ENCODE results near the gene STK36. TPM values are rescaled to one million over a fixed set of nuclear protein-coding genes. Genes with fewer than 3 reads are reported as not detected.

Gene STK36
- total and polyA plus RNA-seq, 4 donors: 18.0 to 70.6 (median 31.3) TPM

DNA sequence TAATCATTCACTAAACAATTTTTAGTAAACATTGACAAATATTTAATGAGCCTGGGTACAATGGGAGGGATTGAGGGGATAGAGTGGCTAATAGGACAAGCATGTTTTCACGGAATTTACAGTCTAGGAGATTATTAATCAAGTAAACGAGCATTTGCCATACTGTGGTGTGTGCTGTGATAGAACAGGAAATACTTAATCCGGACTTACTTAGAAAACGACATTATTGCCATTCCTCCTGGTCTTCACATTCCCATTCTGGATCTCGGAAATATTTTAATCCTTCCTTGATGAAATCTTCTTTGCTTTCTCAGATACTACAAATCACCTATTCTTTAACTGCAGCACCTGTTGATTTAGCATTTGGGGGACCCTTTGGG lies 39.7 kb downstream of the STK36 start:
- Histone ChIP-seq H3K36me3 (ENCODE audit: control insufficient read depth in 4 of 4, insufficient read depth in 4 of 4, low read length in 4 of 4) (peaks cover 0 to 3% (median 0%) of the 10 kb centered on the region in 4 donors), H3K9me3 (ENCODE audit: control insufficient read depth in 4 of 4, insufficient read depth in 3 of 4, low read length in 3 of 4) (no peaks in the 10 kb centered on the region), H3K9ac (ENCODE audit: insufficient read depth in 1 of 2, low read length in 2 of 2) (peak overlapping the region; percentile 39 to 64), H3K27me3 (ENCODE audit: control insufficient read depth in 3 of 3, insufficient read depth in 3 of 3, low read length in 2 of 3) (no peaks in the 10 kb centered on the region), H3K4me1 (ENCODE audit: control insufficient read depth in 5 of 5, insufficient read depth in 5 of 5, low read length in 5 of 5) (peaks cover 0 to 17% (median 7%) of the 10 kb centered on the region in 5 donors), H3K4me3 (no peak overlapping the region), H3K27ac (ENCODE audit: low read depth in 1 of 2, low read length in 1 of 2) (no peak overlapping the region)
- ATAC-seq (ENCODE audit: insufficient read depth, low FRiP score): no peak
- TF ChIP-seq, protein P1, sequence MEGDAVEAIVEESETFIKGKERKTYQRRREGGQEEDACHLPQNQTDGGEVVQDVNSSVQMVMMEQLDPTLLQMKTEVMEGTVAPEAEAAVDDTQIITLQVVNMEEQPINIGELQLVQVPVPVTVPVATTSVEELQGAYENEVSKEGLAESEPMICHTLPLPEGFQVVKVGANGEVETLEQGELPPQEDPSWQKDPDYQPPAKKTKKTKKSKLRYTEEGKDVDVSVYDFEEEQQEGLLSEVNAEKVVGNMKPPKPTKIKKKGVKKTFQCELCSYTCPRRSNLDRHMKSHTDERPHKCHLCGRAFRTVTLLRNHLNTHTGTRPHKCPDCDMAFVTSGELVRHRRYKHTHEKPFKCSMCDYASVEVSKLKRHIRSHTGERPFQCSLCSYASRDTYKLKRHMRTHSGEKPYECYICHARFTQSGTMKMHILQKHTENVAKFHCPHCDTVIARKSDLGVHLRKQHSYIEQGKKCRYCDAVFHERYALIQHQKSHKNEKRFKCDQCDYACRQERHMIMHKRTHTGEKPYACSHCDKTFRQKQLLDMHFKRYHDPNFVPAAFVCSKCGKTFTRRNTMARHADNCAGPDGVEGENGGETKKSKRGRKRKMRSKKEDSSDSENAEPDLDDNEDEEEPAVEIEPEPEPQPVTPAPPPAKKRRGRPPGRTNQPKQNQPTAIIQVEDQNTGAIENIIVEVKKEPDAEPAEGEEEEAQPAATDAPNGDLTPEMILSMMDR (IDR thresholded peaks at IDR 0.05; ENCODE audit: control extremely low read depth, extremely low read depth): no peak
- WGBS, 2 donors: 10 to 20% methylated on average over 5 of the region's 5 CpGs
- peak in 1 of 3 donors; percentile 14 for DNase-seq

- Histone ChIP-seq H3K9ac (ENCODE audit: insufficient read depth in 1 of 2, low read length in 2 of 2) (no peak overlapping the region), H3K9me3 (ENCODE audit: control insufficient read depth in 4 of 4, insufficient read depth in 3 of 4, low read length in 3 of 4) (no peaks in the 10 kb centered on the region), H3K4me3 (no peak overlapping the region), H3K4me1 (ENCODE audit: control insufficient read depth in 5 of 5, insufficient read depth in 5 of 5, low read length in 5 of 5) (peaks cover 0 to 17% (median 7%) of the 10 kb centered on the region in 5 donors), H3K27ac (ENCODE audit: low read depth in 1 of 2, low read length in 1 of 2) (no peak overlapping the region), H3K36me3 (ENCODE audit: control insufficient read depth in 4 of 4, insufficient read depth in 4 of 4, low read length in 4 of 4) (peaks cover 0 to 5% (median 0%) of the 10 kb centered on the region in 4 donors), H3K27me3 (ENCODE audit: control insufficient read depth in 3 of 3, insufficient read depth in 3 of 3, low read length in 2 of 3) (no peaks in the 10 kb centered on the region)
- ATAC-seq (ENCODE audit: insufficient read depth, low FRiP score) (no peak), DNase-seq (no peak)
- 79 to 95% methylated on average over 2 of the region's 2 CpGs for WGBS, 2 donors
- TF ChIP-seq, protein P1 (IDR thresholded peaks at IDR 0.05; ENCODE audit: control extremely low read depth, extremely low read depth): no peak
Observed at GRCh38 chr2:218713922-218714321, 42.0 kb downstream of the STK36 start.

DNA sequence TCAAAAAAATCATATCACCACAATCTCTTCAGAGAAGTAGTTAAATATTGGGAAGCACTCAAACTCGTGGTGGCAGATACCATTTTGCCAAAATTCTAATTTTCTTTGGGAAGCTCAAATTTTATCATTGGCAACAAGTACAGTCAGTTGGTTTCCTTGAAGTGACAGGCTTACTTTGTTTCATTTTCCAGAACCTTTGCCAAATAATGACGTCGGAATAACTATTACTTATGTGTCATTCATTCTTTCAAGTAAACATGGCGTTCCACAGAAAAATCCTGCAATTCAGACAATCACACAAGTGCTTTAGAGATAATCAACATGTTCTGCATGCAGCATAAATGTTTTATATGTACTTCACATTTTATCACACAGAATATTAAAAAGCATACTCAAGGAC lies 44.2 kb downstream of the STK36 start:
- no peaks in the 10 kb centered on the region for H3K27me3 ChIP-seq (ENCODE audit: control insufficient read depth in 3 of 3, insufficient read depth in 3 of 3, low read length in 2 of 3)
- H3K4me3 ChIP-seq: no peak overlapping the region
- H3K27ac ChIP-seq (ENCODE audit: low read depth in 1 of 2, low read length in 1 of 2): peak overlapping the region in 1 of 2 donors; percentile 14
- no peak overlapping the region for H3K9ac ChIP-seq (ENCODE audit: insufficient read depth in 1 of 2, low read length in 2 of 2)
- DNase-seq (peak in 2 of 3 donors; percentile 13), ATAC-seq (ENCODE audit: insufficient read depth, low FRiP score) (no peak)
- TF ChIP-seq, protein P1 (IDR thresholded peaks at IDR 0.05; ENCODE audit: control extremely low read depth, extremely low read depth): no peak
- WGBS, 2 donors: 73 to 82% methylated on average over 4 of the region's 4 CpGs
- H3K9me3 ChIP-seq (ENCODE audit: control insufficient read depth in 4 of 4, insufficient read depth in 3 of 4, low read length in 3 of 4): no peaks in the 10 kb centered on the region
- peaks cover 0 to 17% (median 7%) of the 10 kb centered on the region in 5 donors for H3K4me1 ChIP-seq (ENCODE audit: control insufficient read depth in 5 of 5, insufficient read depth in 5 of 5, low read length in 5 of 5)
- peaks cover 0 to 5% (median 0%) of the 10 kb centered on the region in 4 donors for H3K36me3 ChIP-seq (ENCODE audit: control insufficient read depth in 4 of 4, insufficient read depth in 4 of 4, low read length in 4 of 4)

- TF ChIP-seq, protein P1 (IDR thresholded peaks at IDR 0.05; ENCODE audit: control extremely low read depth, extremely low read depth): no peak
- WGBS, 2 donors: 68 to 77% methylated on average over 3 of the region's 3 CpGs
- Histone ChIP-seq H3K9ac (ENCODE audit: insufficient read depth in 1 of 2, low read length in 2 of 2) (no peak overlapping the region), H3K4me1 (ENCODE audit: control insufficient read depth in 5 of 5, insufficient read depth in 5 of 5, low read length in 5 of 5) (peaks cover 0 to 7% (median 3%) of the 10 kb centered on the region in 5 donors), H3K9me3 (ENCODE audit: control insufficient read depth in 4 of 4, insufficient read depth in 3 of 4, low read length in 3 of 4) (no peaks in the 10 kb centered on the region), H3K4me3 (no peak overlapping the region), H3K27me3 (ENCODE audit: control insufficient read depth in 3 of 3, insufficient read depth in 3 of 3, low read length in 2 of 3) (no peaks in the 10 kb centered on the region), H3K36me3 (ENCODE audit: control insufficient read depth in 4 of 4, insufficient read depth in 4 of 4, low read length in 4 of 4) (peaks cover 0 to 5% (median 0%) of the 10 kb centered on the region in 4 donors), H3K27ac (ENCODE audit: low read depth in 1 of 2, low read length in 1 of 2) (no peak overlapping the region)
- no peak for DNase-seq
- ATAC-seq (ENCODE audit: insufficient read depth, low FRiP score): no peak
Observed at GRCh38 chr2:218717262-218717661, 45.4 kb downstream of the STK36 start.

Data from lung (tissue), 12 donors.